HG03196 (cell line): ENCODE measurements around the gene METTL26.

Source experiments
- ATAC-seq: cut with Tn5 transposase; IDR thresholded peaks from one replicate; pipeline ENCODE4 v1.9.1; 2021; ENCODE audit not compliant: unreplicated experiment

Gene METTL26

GRCh38 chr16:636206-637080 lies at the start of gene METTL26:
TSS of gene METTL26 (minus strand) at chr16:636305. CDS start at chr16:636290, 15 bp downstream.
- ATAC-seq = peak; percentile 62

DNA sequence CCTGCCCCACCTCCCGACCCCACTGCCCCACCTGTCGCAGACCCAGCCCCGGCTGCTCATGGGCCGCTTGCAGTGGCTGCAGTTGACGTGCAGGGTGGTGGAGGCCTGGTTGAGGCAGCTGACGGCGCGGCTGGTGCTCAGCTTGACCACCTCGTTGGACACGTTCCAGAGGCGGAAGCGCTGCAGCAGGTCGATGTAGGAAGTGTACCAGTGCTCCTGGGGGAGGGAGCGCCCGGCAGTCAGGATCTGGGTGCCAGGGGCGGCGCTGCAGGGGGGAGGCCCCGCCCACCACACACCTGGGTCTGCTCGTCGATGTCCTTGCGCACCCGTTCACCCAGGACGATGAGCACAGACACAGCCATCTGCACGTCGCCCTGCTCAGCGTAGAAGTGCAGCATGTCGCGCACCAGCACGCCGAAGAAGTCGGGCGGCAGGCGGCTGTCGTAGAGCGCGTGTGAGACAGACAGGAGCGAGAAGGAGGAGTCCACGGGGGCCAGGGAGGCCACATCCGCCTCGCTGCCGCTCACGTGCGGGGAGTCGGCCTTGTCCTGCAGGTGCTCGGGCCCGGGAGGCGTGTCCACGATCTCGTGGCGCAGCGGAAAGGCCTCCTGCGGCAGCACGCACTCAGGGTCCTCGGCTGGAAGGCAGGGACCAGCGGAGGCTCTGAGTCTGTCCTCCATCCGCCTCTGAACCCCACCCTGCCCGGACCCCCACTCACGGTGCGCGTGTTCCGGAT lies 49.0 kb upstream of the METTL26 start:
- no peak for ATAC-seq

DNA sequence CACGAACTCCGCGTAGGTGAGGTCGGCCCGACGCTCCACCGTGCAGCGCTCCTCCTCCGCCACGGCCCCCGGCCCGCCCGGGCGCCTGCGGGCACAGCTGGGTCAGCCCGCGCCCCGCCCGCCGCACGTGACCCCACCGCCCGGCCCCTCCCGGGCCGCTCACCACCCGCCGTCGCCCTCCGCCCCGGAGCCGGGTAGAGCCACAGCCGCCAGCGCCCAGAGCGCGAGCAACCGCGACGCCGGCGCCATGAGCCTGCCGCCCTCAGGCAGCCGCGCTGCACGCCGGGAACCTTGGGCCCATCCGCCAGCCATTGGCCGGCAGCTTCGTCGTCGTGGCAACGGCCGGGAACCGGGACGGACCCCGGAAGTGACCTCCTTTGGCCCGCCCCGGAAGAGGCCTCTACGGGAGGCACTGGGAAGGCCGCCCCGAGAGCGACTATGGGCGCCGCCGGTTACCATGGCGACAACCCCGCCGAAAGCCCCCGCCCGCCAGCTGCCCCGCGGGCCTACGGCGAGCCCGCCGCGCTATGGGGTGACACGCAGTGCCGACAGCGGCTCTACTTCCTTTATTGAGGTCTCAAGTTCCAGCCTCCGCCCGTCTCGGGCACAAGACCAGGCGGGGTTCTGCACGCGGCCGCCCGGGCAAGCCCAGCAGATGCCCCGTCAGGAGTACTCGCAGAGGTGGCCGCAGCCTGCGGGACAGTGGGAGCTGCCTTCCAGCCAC lies 48.1 kb upstream of the METTL26 start, which contains the start of gene JMJD8:
TSS of gene JMJD8 (minus strand) at position 264 of the 724 bp plus-strand sequence. CDS start at position 249, 15 bp downstream.
- ATAC-seq = peak; percentile 57

DNA sequence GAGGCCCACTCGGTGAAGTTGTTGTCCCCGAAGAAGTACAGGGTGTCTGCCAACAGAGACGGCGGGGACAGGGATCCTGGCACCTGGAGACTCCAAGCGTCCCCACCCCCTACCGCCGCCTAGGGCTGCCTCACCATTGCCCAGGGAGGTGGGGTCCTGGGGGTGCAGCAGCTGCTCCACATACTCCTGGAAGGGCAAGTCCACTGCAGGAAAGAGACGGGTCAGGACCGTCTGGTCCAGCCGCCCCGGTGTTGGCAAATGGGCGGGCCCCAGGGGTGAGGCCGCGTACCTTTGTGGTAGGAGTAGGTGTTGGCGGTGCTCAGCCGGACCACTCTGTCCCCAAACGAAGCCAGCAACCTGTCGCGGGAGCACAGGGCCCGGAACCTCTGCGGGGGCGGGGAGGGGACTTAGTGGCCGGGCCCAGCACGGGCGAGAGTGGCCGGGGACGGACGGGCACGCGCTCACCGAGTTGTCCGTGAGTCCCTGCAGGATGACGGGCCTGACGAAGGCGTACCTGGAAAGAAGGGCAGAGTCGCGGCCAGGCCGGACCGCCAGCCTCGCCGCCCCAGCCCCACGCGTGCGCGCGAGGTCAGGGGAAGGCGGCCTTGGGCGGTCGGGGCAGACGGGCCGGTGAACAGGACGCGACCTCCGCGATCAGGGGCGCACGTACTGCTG lies 47.4 kb upstream of the METTL26 start:
- ATAC-seq = no peak

- no peak for ATAC-seq
These were observed 46.6 kb upstream of the METTL26 start for GRCh38 chr16:682493-683395.

DNA sequence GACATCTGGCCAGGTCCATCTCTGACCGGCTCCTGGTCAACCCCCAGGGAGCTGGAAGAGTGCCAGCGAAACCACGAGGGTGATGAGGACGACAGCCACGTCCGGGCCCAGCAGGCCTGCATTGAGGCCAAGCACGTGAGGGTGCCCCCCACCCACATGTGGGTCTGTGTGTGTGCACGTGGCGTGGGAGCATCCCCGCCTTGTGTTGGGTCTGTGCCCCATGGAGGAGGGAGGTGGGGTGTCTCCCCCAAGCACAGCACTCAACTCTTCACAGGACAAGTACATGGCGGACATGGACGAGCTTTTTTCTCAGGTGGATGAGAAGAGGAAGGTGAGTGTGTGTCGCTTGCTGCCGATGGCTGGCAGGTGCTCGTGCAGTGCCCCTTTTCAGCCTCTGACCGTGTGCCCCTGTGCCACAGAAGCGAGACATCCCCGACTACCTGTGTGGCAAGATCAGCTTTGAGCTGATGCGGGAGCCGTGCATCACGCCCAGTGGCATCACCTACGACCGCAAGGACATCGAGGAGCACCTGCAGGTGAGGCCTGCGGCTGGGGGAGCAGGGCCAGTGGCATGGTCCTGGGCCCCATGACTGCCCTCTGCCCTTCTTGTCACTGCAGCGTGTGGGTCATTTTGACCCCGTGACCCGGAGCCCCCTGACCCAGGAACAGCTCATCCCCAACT lies 45.8 kb upstream of the METTL26 start:
- no peak for ATAC-seq

GRCh38 chr16:680967-681745 lies 45.1 kb upstream of the METTL26 start:
- ATAC-seq = no peak

DNA sequence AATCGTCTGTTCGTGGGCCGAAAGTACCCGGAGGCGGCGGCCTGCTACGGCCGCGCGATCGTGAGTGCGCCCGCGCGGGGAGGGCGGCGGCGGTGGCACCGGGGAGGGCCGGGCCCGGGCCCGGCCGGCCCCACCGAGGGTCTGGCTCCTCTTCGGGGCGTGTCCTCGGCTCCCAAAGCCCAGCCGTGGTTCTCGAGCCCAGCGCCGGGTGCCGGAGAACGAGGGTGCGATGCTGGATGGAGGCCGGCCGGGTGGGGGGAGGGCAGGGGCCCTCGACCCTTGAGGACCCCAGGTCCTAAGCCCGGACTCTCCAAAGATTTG lies 44.5 kb upstream of the METTL26 start:
- ATAC-seq = no peak

DNA sequence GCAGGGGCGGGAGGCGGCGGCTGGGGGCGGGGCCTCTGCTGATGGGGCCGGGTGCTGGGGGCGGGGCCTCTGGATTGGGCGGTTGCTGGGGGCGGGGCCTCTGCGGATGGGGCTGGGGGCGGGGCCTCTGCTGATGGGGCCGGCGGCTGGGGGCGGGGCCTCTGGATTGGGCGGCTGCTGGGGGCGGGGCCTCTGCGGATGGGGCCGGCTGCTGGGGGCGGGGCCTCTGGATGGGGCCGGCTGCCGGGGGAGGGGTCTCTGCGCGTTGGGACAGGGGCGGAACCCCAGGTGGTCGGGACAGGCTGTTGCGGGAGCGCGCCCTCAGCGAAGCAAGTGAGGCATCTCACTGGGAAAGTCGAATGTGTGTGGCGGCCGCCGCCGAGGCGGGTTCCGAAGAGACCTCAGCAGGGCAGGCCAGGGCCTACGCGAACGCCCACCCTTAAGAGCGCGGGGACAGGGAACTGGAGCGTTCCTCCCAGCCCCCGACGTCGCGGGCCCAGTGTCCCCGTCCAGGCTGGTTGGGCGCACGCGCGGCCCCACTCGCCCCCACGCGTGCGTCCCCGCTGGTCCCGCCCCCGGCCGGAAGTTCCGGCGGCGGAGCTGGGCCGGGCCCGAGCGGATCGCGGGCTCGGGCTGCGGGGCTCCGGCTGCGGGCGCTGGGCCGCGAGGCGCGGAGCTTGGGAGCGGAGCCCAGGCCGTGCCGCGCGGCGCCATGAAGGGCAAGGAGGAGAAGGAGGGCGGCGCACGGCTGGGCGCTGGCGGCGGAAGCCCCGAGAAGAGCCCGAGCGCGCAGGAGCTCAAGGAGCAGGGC lies 43.9 kb upstream of the METTL26 start, which contains the start of gene STUB1:
TSS of gene STUB1 (plus strand) at position 597 of the 811 bp plus-strand sequence. CDS start at position 713, 116 bp downstream.
- peak; percentile 28 for ATAC-seq

DNA sequence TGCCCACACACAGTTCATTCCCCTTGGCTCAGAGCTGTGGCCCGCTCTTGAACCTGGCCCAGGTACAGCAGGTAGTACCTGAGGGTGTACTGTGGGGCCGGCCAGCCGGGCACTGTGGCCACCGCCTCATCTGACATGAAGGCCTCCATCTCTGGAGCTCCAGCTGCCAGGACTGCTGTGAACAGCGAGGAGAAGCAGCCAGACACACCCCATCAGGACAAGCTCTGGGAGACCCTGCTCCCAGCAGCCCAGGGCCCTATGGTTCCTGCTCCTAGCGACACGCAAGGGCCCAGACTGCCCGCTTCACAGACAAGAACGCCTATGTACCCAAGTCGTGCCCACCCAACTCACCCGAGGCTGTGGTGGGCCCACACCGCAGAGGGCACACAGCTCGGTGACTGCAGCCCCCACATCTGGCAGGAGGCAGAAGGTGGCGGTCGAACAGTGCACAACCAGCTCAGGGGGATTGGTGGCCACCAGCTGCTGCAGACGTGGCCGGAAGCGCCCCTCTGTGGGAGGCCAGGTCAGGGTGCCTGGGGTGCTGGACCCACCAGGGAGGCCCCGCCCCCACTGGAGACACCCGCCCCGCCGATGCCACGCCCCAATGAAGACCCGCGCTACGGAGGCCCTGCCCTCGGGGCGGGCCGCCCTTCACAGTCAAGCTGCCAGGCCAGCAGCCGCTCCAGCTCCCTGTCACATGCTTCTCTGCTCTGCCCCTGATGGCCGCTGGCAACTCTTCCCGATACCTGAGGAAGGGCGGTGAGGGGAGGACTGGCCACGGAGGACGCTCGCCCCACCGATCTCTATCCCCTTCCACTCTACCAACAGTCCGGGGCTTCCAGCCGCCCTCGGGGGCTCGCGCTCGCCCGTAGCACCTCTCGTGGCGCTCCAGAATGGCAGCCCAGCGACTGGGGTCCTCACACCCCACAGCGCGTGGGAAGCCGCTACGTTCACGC lies 43.0 kb upstream of the METTL26 start:
- no peak for ATAC-seq

- ATAC-seq = no peak
These were observed 42.2 kb upstream of the METTL26 start for GRCh38 chr16:678209-678857.

DNA sequence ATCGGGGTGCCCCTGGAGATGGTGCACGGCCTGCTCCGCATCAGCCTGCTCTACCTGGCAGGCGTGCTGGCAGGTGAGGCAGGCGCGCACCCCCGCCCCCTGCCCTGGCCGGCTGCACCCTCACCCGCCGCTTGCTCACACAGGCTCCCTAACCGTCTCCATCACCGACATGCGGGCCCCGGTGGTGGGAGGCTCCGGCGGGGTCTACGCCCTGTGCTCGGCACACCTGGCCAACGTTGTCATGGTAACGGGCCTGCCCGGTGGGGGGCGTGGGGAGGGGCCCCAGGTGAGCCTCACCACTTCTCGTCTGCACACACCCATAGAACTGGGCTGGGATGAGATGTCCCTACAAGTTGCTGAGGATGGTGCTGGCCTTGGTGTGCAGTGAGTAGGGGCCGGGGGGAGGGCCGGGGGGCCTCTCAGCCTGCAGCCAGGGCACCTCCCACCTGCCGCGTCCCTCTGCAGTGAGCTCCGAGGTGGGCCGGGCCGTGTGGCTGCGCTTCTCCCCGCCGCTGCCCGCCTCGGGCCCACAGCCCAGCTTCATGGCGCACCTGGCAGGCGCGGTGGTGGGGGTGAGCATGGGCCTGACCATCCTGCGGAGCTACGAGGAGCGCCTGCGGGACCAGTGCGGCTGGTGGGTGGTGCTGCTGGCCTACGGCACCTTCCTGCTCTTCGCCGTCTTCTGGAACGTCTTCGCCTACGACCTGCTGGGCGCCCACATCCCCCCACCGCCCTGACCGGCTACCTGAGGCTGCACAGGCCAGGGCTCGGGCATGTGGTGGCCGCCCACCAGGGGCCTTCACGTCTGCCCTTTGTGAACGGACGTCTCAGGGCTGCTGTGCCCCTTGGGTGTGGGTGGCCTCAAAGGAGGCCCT lies 41.4 kb upstream of the METTL26 start:
- ATAC-seq = no peak

DNA sequence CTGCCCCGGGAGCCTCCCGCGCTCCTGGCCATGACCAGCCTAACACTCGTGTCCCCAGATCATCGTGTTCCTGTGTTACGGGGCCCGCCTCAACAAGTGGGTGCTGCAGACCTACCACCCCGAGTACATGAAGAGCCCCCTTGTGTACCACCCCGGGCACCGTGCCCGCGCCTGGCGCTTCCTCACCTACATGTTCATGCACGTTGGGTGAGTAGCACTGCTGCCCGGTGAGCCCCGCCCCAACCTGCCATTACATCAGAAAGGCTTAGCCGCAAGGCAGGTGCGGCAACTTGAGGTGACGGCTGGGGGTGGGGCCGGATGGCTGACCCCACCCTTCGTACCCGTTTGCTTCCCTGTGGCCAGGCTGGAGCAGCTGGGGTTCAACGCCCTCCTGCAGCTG lies 40.8 kb upstream of the METTL26 start:
- ATAC-seq = no peak

- no peak for ATAC-seq
These were observed 40.4 kb upstream of the METTL26 start for GRCh38 chr16:676565-676902.

DNA sequence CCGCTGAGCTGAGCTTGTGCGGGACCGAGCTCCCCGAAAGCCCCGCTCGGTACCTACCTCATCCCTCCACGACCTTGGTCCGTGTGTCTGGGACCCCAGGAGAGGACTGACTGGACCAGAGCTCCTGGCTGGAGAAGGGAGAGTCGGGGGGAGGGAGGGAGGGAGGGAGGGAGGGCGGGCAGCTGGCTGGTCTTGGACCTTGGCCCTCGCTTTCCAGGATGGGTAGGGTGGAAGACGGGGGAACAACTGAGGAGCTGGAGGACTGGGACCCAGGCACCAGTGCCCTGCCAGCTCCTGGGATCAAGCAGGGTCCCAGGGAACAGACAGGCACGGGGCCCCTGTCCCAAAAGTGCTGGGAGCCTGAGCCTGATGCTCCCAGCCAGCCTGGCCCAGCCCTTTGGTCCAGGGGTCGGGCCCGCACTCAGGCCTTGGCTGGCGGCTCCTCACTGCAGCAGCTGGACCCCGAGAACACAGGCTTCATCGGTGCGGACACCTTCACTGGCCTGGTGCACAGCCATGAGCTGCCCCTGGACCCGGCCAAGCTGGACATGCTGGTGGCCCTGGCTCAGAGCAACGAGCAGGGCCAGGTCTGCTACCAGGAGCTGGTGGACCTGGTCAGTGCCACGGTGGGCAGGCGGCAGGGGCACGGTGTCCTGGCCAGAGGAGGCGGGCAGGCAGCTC lies 39.9 kb upstream of the METTL26 start:
- ATAC-seq = no peak
